Endothelial cell of umbilical vein (primary cell): ENCODE measurements around the gene CWC27. TPM values are rescaled to one million over a fixed set of nuclear protein-coding genes. Genes with fewer than 3 reads are reported as not detected.
"Not testable (repeated sequence)": the region's sequence is repeated elsewhere in the genome, so short reads cannot be mapped to it uniquely, and the experiment has no call there.

Experiments used
- BruUV-seq: library from RNA; stranded (reverse); fragments of 400-500 nt; replicated peaks from 2 replicates; lab custom pipeline; 2021; lab: Mats Ljungman, UMichigan
- CTCF ChIA-PET: fragments of 300-600, 350-600 bp; sonication (Branson Sonifier 250); formaldehyde crosslinking; loops from one replicate; lab custom pipeline; 2021; ENCODE audit warnings: antibody characterized with exemption, inconsistent platforms; lab: Charles Lee
- POLR2A ChIA-PET: fragments of 300-600, 350-600 bp; sonication (Branson Sonifier 250); formaldehyde crosslinking; loops from one replicate; lab custom pipeline; 2021; ENCODE audit warnings: antibody characterized with exemption, inconsistent platforms; lab: Charles Lee
- DNase-seq: peaks from one replicate; pipeline ENCODE4 v3.0.0-alpha.2; 2011; ENCODE audit warnings: low read depth, low spot score
- FAIRE-seq: peaks from 2 replicates; lab custom pipeline; 2011; peaks lifted over from hg19 to GRCh38; lab: Jason Lieb, UNC
- H2AFZ ChIP-seq: 2 replicates; pipeline ENCODE4 v1.6.0; 2012; ENCODE audit warnings: low read depth, low read length, control low read depth, inconsistent platforms
- H3K27ac ChIP-seq: 2 replicates; pipeline ENCODE4 v1.5.1; 2011; ENCODE audit warnings: low read depth, mild to moderate bottlenecking, control low read depth, low read length, moderate library complexity; ENCODE audit not compliant: insufficient read depth
- H3K27me3 ChIP-seq, 2 experiments: 2 replicates each; pipeline versions ENCODE4 v1.6.0 to v1.6.1; 2011; ENCODE audit warnings: low read length in 2 of 2, mixed read lengths in 1 of 2; ENCODE audit not compliant: control insufficient read depth in 2 of 2, insufficient read depth in 2 of 2
- H3K36me3 ChIP-seq, 2 experiments: 2 replicates in 1 of 2; 3 replicates in 1 of 2; pipeline ENCODE4 v1.5.1; 2011; ENCODE audit warnings: low read length in 2 of 2, mild to moderate bottlenecking in 1 of 2, moderate library complexity in 1 of 2; ENCODE audit not compliant: control insufficient read depth in 2 of 2, insufficient read depth in 2 of 2; ENCODE audit errors: extremely low read depth in 1 of 2
- H3K4me1 ChIP-seq: 3 replicates; pipeline ENCODE4 v1.5.1; 2011; ENCODE audit warnings: mild to moderate bottlenecking, low read length; ENCODE audit not compliant: control insufficient read depth, insufficient read depth; ENCODE audit errors: extremely low read depth
- H3K4me2 ChIP-seq: 2 replicates; pipeline ENCODE4 v1.6.1; 2011; ENCODE audit warnings: low read length, control low read depth, mixed read lengths; ENCODE audit not compliant: insufficient read depth
- H3K4me3 ChIP-seq, 3 experiments: fragments of 200-600 bp in 1 of 3; sonication (generic), shearing (Covaris generic) in 1 of 3; replicated peaks in 1 of 3; 2 replicates each; pipeline ENCODE4 v1.5.1; 2011 to 2016; ENCODE audit warnings: control low read depth in 3 of 3, low read length in 3 of 3, mild to moderate bottlenecking in 2 of 3, inconsistent platforms in 1 of 3, low read depth in 1 of 3, moderate library complexity in 1 of 3; ENCODE audit not compliant: insufficient read depth in 1 of 3
- H3K79me2 ChIP-seq: 2 replicates; pipeline ENCODE4 v1.6.0; 2012; ENCODE audit warnings: low read length, inconsistent platforms; ENCODE audit not compliant: control insufficient read depth, insufficient read depth
- H3K9ac ChIP-seq: replicated peaks from 2 replicates; pipeline ENCODE3; 2011; ENCODE audit warnings: low read length, control low read depth; ENCODE audit not compliant: insufficient read depth; ENCODE audit errors: extremely low read depth
- H3K9me1 ChIP-seq: replicated peaks from 3 replicates; pipeline ENCODE4 v1.6.0; 2011; ENCODE audit warnings: mild to moderate bottlenecking, low read length; ENCODE audit not compliant: control insufficient read depth, insufficient read depth; ENCODE audit errors: extremely low read depth
- H3K9me3 ChIP-seq: replicated peaks from 2 replicates; pipeline ENCODE4 v1.5.1; 2012; ENCODE audit warnings: low read length, inconsistent platforms; ENCODE audit not compliant: control insufficient read depth, insufficient read depth
- H4K20me1 ChIP-seq: replicated peaks from 2 replicates; pipeline ENCODE3; 2011; ENCODE audit warnings: mild to moderate bottlenecking, low read length; ENCODE audit not compliant: control insufficient read depth, insufficient read depth; ENCODE audit errors: extremely low read depth
- EZH2 ChIP-seq: IDR thresholded peaks from 2 replicates; pipeline ENCODE4 v1.6.1; 2012; ENCODE audit warnings: borderline replicate concordance, low read depth, mild to moderate bottlenecking, moderate library complexity, low read length, inconsistent platforms; ENCODE audit not compliant: severe bottlenecking
- FOS ChIP-seq: IDR thresholded peaks from 2 replicates; pipeline ENCODE4 v1.6.1; 2011; ENCODE audit warnings: mild to moderate bottlenecking, low read length, moderate library complexity, borderline replicate concordance; ENCODE audit not compliant: insufficient read depth
- GATA2 ChIP-seq: IDR thresholded peaks from 2 replicates; pipeline ENCODE4 v1.7.0; 2011; ENCODE audit warnings: low read depth, mild to moderate bottlenecking, moderate library complexity, mixed read lengths, low read length; ENCODE audit not compliant: insufficient read length, insufficient read depth
- JUN ChIP-seq: IDR thresholded peaks from 2 replicates; pipeline ENCODE4 v1.6.1; 2011; ENCODE audit warnings: borderline replicate concordance, low read depth; ENCODE audit not compliant: insufficient read length, insufficient read depth
- MYC ChIP-seq: IDR thresholded peaks from one replicate; pipeline ENCODE4 v1.6.1; 2011; ENCODE audit warnings: mild to moderate bottlenecking, low read depth, low read length
- POLR2A ChIP-seq: IDR thresholded peaks from 2 replicates; pipeline ENCODE4 v1.6.1; 2012; ENCODE audit warnings: low read depth, mild to moderate bottlenecking, control low read depth, low read length
- POLR2AphosphoS5 ChIP-seq: IDR thresholded peaks from 2 replicates; pipeline ENCODE4 v1.6.1; 2012; ENCODE audit warnings: low read depth, mild to moderate bottlenecking, control low read depth, low read length, moderate library complexity; ENCODE audit not compliant: insufficient read depth
- dilution Hi-C: fragments of 300-500 bp; cut with MboI; formaldehyde crosslinking; loops from one replicate; pipeline ENCODE4 v1.15.0; 2019; ENCODE audit warnings: low sequenced_read_pairs; ENCODE audit not compliant: extremely low pct_ligation_motif_present
- intact Hi-C: fragments of 100-400 bp; cut with micrococcal nuclease; formaldehyde crosslinking; loops from one replicate; pipeline ENCODE4 v1.10.0; 2022
- polyA plus RNA-seq, 4 experiments: library from polyadenylated mRNA; depleted of rRNA in 3 of 4; stranded (reverse) in 3 of 4; unstranded in 1 of 4; fragments of >200 nt; gene quantifications; 2 replicates each; pipeline versions ENCODE4 v1.2.1 to v1.2.3, GENCODE V29; 2011 to 2012; ENCODE audit warnings: missing spikeins in 1 of 4
- total RNA-seq: library from RNA; stranded (reverse); gene quantifications from 2 replicates; pipeline ENCODE4 v1.2.3, GENCODE V29; 2021
- TF ChIP-seq, protein P1 (sequence below): IDR thresholded peaks from 2 replicates; pipeline ENCODE4 v1.6.1; 2011; ENCODE audit not compliant: insufficient read depth, insufficient read length
- TF ChIP-seq, protein P2 (sequence below), 2 donors: IDR thresholded peaks; 1 replicate in 1 of 2; 2 replicates in 1 of 2; pipeline ENCODE4 v1.5.1; 2011; ENCODE audit warnings: low read length in 2 of 2, mild to moderate bottlenecking in 2 of 2, moderate library complexity in 2 of 2, control low read depth in 1 of 2, inconsistent platforms in 1 of 2, low read depth in 1 of 2; ENCODE audit not compliant: insufficient read depth in 1 of 2; ENCODE audit errors: extremely low read depth in 1 of 2

CWC27 gene
- total and polyA plus RNA-seq, 2 donors (not counting 3 experiments of a cell fraction or from before 2014, with no cell fraction given) = 11.9 to 23.8 TPM

DNA sequence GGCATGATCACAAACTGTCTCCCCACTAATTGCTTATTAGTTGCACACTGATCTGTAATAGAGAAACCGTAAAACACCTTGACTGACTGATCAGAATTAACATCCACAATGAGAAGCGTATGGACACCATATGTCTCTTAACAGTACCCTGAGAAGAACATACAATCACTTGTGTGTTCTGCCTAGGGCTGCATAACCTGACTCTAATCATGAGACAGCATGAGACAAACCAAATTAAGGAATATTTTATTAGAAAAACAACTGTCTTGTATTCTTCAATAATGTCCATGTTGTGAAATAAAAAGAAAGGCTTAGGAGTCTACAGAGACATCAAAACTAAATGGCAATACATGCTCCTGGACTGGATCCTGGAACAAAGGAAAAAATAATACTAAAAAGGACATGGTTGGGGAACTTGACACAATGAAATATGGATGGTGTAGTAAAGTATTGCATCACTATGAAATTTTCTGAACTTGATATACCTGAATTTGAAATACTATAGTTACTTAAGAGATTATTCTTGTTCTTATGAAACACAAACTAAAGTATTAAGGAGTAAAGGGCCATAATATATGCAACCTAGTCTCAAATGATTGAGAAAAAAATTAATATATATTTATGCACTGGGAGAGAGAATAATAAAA is 162.1 kb downstream of the CWC27 start:
- POLR2A ChIA-PET = no interaction called here
- Histone ChIP-seq H3K9ac (no peak overlapping the region), H3K79me2 (no peaks in the 10 kb centered on the region), H3K27me3 (no peaks in the 10 kb centered on the region), H3K9me3 (no peaks in the 10 kb centered on the region), H3K4me2 (no peak overlapping the region), H3K4me3 (no peak overlapping the region), H2AFZ (no peak overlapping the region), H3K9me1 (no peaks in the 10 kb centered on the region), H4K20me1 (no peaks in the 10 kb centered on the region), H3K36me3 (no peaks in the 10 kb centered on the region), H3K27ac (no peak overlapping the region), H3K4me1 (no peaks in the 10 kb centered on the region)
- DNase-seq (no peak), FAIRE-seq (no peak)
- TF ChIP-seq POLR2A (no peak), MYC (no peak), POLR2AphosphoS5 (no peak), JUN (no peak), GATA2 (no peak), FOS (no peak), EZH2 (no peak)
- TF ChIP-seq, protein P1, sequence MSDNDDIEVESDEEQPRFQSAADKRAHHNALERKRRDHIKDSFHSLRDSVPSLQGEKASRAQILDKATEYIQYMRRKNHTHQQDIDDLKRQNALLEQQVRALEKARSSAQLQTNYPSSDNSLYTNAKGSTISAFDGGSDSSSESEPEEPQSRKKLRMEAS = no peak
- TF ChIP-seq, protein P2, sequence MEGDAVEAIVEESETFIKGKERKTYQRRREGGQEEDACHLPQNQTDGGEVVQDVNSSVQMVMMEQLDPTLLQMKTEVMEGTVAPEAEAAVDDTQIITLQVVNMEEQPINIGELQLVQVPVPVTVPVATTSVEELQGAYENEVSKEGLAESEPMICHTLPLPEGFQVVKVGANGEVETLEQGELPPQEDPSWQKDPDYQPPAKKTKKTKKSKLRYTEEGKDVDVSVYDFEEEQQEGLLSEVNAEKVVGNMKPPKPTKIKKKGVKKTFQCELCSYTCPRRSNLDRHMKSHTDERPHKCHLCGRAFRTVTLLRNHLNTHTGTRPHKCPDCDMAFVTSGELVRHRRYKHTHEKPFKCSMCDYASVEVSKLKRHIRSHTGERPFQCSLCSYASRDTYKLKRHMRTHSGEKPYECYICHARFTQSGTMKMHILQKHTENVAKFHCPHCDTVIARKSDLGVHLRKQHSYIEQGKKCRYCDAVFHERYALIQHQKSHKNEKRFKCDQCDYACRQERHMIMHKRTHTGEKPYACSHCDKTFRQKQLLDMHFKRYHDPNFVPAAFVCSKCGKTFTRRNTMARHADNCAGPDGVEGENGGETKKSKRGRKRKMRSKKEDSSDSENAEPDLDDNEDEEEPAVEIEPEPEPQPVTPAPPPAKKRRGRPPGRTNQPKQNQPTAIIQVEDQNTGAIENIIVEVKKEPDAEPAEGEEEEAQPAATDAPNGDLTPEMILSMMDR (IDR thresholded peaks at IDR 0.05; ENCODE audit: extremely low read depth in 1 of 2, insufficient read depth in 1 of 2, low read depth in 1 of 2, low read length in 2 of 2) = no peak
- CTCF ChIA-PET = no interaction called here
- intact Hi-C loops = no loop called here
- dilution Hi-C loops = no loop called here
- BruUV-seq = no TSS peak

DNA sequence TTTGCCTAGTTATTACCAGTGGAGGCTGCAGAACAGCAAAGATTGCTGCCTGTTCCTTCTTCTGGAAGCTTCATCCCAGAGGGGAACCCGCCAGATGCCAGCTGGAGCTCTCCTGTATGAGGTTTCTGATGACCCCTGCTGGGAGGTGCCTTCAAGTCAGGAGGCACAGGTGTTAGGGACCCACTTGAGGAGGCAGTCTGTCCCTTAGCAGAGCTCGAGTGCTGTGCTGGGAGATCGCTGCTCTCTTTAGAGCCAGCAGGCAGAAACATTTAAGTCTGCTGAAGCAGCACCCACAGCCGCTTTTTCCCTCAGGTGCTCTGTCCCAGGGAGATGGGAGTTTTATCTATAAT is 170.7 kb downstream of the CWC27 start:
- FAIRE-seq, H3K4me1 ChIP-seq, H3K9me1 ChIP-seq, H3K79me2 ChIP-seq, H3K27me3 ChIP-seq, dilution Hi-C loops, H3K9ac ChIP-seq, intact Hi-C loops, BruUV-seq, H3K9me3 ChIP-seq, DNase-seq, POLR2A ChIA-PET, H3K4me2 ChIP-seq, H3K27ac ChIP-seq, H3K4me3 ChIP-seq, H2AFZ ChIP-seq, H4K20me1 ChIP-seq, H3K36me3 ChIP-seq: not testable (repeated sequence)
- CTCF ChIA-PET = interaction anchor here (1.7 kb wide), 1 partner anchor 129 kb away, joined by 5 read pairs; no protein-coding TSS in a partner anchor
